HL-60 (cell line): Measurements from ENCODE around the gene FOXR2.

Experiments used
- POLR2AphosphoS5 ChIP-seq: IDR thresholded peaks from 2 replicates; pipeline ENCODE4 v1.6.1; 2012; ENCODE audit warnings: low read depth
- TF ChIP-seq, protein P1 (sequence below): IDR thresholded peaks from one replicate; pipeline ENCODE4 v1.5.1; 2011; ENCODE audit warnings: low read length, control low read depth, inconsistent platforms; ENCODE audit not compliant: insufficient read depth

DNA sequence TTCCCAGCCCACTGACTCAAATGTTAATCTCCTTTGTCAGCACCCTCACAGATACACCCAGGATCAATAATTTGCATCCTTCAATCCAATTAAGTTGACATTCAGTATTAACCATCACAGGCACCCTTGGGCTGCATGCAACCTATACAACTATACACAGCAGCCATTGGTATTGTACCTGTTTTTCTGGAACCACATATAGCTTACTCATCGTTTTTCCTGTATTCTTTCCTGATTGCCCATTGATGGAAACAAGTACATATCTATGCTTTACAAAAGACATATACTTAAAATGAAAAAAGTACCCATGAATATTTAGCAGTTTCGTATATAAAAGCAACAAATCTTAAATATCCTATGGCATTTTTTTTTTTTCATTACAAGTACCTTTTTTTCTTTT is 3.7 kb upstream of the FOXR2 start:
- TF ChIP-seq, protein P1, sequence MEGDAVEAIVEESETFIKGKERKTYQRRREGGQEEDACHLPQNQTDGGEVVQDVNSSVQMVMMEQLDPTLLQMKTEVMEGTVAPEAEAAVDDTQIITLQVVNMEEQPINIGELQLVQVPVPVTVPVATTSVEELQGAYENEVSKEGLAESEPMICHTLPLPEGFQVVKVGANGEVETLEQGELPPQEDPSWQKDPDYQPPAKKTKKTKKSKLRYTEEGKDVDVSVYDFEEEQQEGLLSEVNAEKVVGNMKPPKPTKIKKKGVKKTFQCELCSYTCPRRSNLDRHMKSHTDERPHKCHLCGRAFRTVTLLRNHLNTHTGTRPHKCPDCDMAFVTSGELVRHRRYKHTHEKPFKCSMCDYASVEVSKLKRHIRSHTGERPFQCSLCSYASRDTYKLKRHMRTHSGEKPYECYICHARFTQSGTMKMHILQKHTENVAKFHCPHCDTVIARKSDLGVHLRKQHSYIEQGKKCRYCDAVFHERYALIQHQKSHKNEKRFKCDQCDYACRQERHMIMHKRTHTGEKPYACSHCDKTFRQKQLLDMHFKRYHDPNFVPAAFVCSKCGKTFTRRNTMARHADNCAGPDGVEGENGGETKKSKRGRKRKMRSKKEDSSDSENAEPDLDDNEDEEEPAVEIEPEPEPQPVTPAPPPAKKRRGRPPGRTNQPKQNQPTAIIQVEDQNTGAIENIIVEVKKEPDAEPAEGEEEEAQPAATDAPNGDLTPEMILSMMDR = no peak
- TF ChIP-seq POLR2AphosphoS5 = no peak
